ENCODE results near the gene PLD1.
"Not testable (repeated sequence)": the region's sequence is repeated elsewhere in the genome, so short reads cannot be mapped to it uniquely, and the experiment has no call there.

The PLD1 gene

DNA sequence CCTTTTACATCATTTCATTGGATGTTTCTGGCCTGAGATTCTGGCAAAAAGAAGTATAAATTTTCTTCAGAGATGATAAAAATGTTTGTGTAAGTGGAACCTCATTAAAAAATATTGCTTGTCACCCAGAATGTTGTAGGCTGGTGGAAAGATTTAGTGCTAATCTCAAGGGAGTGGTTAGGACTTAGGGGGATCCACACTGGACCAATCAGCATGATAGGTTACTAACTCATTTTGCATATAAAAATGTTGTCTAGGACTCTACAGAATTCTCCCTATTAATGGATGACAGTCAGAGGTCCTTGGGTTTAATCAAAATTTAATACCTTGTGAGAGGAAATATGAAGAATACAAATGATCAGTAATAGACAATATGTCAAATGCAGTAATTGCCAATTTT lies 241.5 kb downstream of the PLD1 start:
- no peak overlapping the region for H3K9ac ChIP-seq (ENCODE audit: low read depth, low read length)
- no peaks in the 10 kb centered on the region for H3K4me1 ChIP-seq (ENCODE audit: insufficient read depth, low read length)
- no peaks in the 10 kb centered on the region for H3K36me3 ChIP-seq (ENCODE audit: insufficient read depth, low read length)
- no peaks in the 10 kb centered on the region for H3K9me3 ChIP-seq (ENCODE audit: control insufficient read depth, insufficient read depth, low read length)

DNA sequence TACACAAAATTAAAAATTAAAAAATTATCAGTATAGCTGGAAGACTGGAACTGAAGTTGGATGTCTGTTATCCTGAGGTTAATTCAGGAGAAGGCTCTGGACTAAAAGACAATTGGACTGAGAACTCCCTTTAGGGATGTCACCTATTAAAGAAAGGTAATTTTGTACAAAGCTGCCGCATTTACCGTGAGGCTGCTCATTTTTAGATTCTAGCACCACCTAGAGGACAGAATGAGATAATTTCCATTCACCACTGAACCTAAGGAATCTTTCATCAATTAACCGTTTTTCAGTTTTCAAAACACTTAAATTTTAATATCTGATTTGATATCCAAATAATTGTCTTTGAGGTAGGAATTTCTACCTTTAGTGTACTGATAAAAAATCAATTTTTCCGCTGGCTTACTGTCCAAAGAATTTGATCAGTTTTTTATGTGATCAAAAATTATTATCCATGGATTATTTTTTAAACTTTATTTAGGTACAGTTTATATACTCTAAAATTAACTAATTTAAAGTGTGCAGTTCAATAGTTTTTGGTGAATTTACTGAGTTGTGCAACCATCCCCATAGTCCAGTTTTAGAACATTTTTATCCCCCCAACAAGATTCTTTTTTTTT lies 243.4 kb downstream of the PLD1 start:
- H3K9ac ChIP-seq (ENCODE audit: low read depth, low read length) = no peak overlapping the region
- H3K36me3 ChIP-seq (ENCODE audit: insufficient read depth, low read length) = no peaks in the 10 kb centered on the region
- no peaks in the 10 kb centered on the region for H3K9me3 ChIP-seq (ENCODE audit: control insufficient read depth, insufficient read depth, low read length)
- no peaks in the 10 kb centered on the region for H3K4me1 ChIP-seq (ENCODE audit: insufficient read depth, low read length)

DNA sequence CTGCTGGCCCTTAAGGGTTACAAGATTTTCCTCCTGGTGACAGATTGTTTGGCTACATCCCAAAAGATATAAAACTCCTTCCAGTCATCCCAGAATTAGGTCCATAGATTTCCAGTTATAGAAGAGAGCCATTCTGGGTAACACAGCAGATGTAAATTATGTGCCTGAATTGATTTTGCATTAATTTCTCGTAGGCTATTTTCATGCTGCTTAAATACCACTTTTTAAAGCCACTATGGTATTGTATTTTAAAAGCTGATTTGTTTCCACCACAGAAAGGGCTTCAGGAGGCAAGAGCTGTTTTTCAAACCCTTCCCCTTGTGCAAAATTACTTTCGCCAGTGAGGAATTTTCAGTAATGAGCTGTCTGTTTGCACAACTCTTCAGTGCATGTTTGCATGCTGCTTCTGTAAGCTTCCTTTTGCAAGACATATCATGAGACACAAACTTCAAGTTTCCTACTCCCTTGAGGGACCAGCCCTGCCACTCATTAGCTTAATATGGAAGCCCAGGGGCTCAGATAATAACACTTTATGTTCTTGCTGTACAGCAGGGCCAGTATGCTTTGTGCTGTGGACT lies 244.7 kb downstream of the PLD1 start:
- H3K9ac ChIP-seq (ENCODE audit: low read depth, low read length) = no peak overlapping the region

DNA sequence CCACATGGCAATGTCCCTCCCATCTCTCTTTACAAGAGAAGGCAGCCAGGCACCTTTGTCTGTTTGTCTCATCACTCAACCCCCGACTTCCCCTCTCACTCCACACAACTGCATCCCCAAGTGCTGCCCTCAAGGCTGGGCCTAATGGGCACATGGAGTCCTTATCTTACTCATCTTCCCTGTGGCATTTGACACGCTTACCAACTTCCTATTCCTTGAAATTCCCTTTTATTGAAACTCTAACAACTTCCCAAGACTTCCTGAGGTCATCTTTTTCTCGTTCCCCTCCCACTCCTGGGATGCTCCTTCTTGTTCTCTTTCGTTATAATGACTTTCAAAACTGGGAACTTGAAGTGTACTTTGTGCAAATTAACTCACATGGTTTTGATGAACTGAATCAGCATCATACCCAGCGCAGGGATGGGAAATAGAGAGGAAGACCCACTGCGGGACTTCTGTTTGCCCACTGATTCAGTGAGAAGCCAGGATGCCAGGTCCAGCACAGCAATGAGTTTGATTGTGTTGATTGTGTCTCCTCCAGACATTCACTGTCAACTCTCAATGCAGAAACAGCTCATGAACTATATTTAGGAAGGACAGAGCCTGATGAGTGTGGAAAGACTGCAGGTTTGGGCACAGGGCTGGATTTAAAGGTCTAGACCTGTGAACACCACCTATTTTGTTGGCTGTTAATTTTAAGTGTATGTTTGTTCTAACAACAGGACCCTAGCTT lies 245.4 kb downstream of the PLD1 start:
- Histone ChIP-seq H3K4me1 (ENCODE audit: insufficient read depth, low read length) (no peaks in the 10 kb centered on the region), H3K36me3 (ENCODE audit: insufficient read depth, low read length) (no peaks in the 10 kb centered on the region), H3K9ac (ENCODE audit: low read depth, low read length) (no peak overlapping the region), H3K9me3 (ENCODE audit: control insufficient read depth, insufficient read depth, low read length) (no peaks in the 10 kb centered on the region)

More for the DNA sequence above, 244.7 kb downstream of the PLD1 start:
- Histone ChIP-seq H3K36me3 (ENCODE audit: insufficient read depth, low read length) (no peaks in the 10 kb centered on the region), H3K9me3 (ENCODE audit: control insufficient read depth, insufficient read depth, low read length) (no peaks in the 10 kb centered on the region), H3K4me1 (ENCODE audit: insufficient read depth, low read length) (no peaks in the 10 kb centered on the region)

DNA sequence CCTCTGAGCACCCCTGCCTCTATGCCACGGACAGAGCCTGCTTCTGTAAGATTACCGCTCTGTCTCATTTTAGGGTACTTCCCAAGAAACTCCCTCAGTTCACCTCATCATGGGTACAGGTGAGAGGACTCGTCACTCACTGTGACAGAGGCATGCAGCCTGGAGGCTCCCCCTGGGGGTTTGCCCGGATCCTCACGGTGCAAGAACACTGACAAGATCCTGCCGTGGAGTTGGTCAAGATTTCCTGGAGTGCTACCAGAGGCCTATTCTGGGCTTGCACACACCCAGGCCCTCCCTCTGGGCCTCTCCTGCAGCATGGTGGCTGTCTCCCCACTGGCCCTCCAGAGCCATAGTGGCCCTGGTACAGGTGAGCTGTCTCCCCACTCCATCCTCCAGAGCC lies 247.0 kb downstream of the PLD1 start:
- Histone ChIP-seq H3K36me3 (ENCODE audit: insufficient read depth, low read length) (no peaks in the 10 kb centered on the region), H3K4me1 (ENCODE audit: insufficient read depth, low read length) (no peaks in the 10 kb centered on the region), H3K9me3 (ENCODE audit: control insufficient read depth, insufficient read depth, low read length) (no peaks in the 10 kb centered on the region), H3K9ac (ENCODE audit: low read depth, low read length) (no peak overlapping the region)

DNA sequence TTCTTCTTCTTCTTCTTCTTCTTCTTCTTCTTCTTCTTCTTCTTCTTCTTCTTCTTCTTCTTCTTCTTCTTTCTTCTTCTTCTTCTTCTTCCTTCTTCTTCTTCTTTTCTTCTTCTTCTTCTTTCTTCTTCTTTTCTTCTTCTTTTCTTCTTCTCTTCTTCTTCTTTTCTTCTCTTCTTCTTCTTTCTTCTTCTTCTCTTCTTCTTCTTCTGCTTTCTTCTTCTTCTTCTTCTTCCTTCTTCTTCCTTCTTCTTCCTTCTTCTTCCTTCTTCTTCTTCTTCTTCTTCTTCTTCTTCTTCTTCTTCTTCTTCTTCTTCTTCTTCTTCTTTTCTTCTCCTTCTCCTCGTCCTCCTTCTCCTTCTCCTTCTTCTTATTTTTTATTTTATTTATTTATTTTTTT lies 247.8 kb downstream of the PLD1 start:
- H3K9ac ChIP-seq (ENCODE audit: low read depth, low read length); H3K36me3 ChIP-seq (ENCODE audit: insufficient read depth, low read length); H3K9me3 ChIP-seq (ENCODE audit: control insufficient read depth, insufficient read depth, low read length); H3K4me1 ChIP-seq (ENCODE audit: insufficient read depth, low read length): not testable (repeated sequence)

DNA sequence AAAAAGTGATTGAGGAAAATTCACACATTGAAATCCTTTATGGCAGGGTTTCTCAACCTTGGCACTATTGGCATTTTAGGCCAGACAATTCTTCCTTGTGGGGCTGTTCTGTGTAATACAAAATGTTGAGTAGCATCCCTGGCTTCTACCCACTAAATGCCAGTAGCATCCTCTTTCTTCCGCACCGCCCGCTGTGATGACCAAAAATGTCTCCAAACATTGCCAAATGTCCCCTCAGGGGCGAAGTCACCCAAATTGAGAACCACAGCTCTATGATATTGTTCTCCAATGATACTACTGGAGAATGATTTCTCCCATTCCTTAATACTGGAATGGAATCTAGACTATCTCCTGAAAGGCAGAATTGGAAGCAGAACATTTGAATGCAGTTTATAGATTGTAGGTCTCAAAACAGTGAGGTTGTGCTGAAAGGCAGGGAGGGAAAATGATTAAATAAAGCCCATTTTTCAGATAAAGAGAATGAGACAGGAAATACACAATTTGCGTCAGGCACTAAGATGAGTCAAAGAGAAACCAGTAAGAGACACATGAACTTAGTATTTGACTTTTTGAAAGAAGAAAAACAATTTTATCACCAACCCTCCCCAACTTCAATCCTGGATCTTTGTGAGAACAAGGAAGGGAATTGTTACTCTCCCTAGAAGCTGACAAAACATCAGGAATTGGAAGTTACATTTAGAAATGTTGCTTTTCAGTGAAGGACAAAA lies 248.5 kb downstream of the PLD1 start:
- Histone ChIP-seq H3K9me3 (ENCODE audit: control insufficient read depth, insufficient read depth, low read length) (no peaks in the 10 kb centered on the region), H3K9ac (ENCODE audit: low read depth, low read length) (no peak overlapping the region), H3K4me1 (ENCODE audit: insufficient read depth, low read length) (no peaks in the 10 kb centered on the region)

DNA sequence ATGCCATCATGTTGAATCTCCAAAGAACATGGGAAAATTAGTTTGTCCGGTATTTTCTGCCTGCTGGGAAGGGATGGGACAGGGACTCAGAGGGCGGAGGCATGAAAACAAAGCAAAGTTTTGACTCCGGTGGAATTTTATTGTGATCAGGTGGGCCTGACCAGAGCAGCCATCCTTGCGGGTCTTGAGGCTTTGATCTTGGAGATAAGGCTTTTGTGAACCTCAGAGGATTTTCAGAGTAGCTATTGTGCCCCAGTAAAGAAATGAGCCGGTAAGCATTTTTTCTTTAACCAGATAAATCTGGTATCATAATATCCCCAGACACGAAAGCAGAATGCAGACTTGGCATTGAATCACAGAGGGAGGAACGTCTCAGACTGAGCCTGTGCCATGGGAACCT lies 250.7 kb downstream of the PLD1 start:
- Histone ChIP-seq H3K9ac (ENCODE audit: low read depth, low read length) (no peak overlapping the region), H3K4me1 (ENCODE audit: insufficient read depth, low read length) (no peaks in the 10 kb centered on the region), H3K36me3 (ENCODE audit: insufficient read depth, low read length) (no peaks in the 10 kb centered on the region), H3K9me3 (ENCODE audit: control insufficient read depth, insufficient read depth, low read length) (no peaks in the 10 kb centered on the region)

More for the DNA sequence above, 248.5 kb downstream of the PLD1 start:
- H3K36me3 ChIP-seq (ENCODE audit: insufficient read depth, low read length) = no peaks in the 10 kb centered on the region

DNA sequence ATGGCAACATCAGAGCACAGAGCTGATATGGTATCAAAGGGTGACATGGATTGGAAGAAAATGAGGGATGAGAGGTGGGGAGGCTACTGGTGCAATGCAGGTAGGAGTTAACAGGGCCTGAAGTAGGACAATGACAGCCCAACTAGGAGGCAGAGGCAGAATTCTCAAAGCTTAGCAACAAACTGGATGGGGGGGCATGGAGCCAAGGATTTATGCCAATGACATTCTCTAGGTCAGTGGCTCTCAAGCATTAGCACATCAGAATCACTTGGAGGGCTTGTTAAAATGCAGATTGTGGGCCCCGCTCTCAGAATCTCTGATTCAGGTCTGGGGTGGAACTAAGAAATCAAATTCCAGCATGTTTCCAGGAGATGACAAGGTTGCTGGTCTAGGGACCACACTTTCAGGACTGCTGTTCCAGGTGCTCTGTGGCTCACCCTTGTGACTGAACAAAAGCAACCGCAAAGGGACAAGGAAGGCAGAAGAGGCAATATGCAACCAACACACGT lies 252.0 kb downstream of the PLD1 start:
- Histone ChIP-seq H3K4me1 (ENCODE audit: insufficient read depth, low read length) (no peaks in the 10 kb centered on the region), H3K36me3 (ENCODE audit: insufficient read depth, low read length) (no peaks in the 10 kb centered on the region), H3K9ac (ENCODE audit: low read depth, low read length) (no peak overlapping the region), H3K9me3 (ENCODE audit: control insufficient read depth, insufficient read depth, low read length) (no peaks in the 10 kb centered on the region)

DNA sequence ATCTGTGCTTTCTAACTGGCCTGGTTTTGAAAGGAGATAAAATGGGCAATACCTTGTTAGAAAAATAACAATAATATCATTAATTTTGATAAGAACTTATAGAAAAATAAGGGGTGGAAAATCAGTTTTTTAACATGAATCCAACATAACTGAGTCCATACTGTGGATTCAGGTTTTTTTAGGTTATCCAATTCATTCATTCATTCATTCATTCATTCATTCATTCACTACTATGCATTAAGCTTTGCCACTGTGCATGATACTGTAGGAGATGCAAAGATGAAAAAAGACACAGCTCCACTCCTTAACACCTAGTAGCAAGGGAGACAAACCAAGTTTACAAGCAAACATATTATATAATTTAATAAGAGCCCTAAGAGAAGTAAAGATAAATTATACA lies 253.1 kb downstream of the PLD1 start:
- no peak overlapping the region for H3K9ac ChIP-seq (ENCODE audit: low read depth, low read length)
- H3K4me1 ChIP-seq (ENCODE audit: insufficient read depth, low read length) = no peaks in the 10 kb centered on the region
- no peaks in the 10 kb centered on the region for H3K9me3 ChIP-seq (ENCODE audit: control insufficient read depth, insufficient read depth, low read length)
- no peaks in the 10 kb centered on the region for H3K36me3 ChIP-seq (ENCODE audit: insufficient read depth, low read length)

DNA sequence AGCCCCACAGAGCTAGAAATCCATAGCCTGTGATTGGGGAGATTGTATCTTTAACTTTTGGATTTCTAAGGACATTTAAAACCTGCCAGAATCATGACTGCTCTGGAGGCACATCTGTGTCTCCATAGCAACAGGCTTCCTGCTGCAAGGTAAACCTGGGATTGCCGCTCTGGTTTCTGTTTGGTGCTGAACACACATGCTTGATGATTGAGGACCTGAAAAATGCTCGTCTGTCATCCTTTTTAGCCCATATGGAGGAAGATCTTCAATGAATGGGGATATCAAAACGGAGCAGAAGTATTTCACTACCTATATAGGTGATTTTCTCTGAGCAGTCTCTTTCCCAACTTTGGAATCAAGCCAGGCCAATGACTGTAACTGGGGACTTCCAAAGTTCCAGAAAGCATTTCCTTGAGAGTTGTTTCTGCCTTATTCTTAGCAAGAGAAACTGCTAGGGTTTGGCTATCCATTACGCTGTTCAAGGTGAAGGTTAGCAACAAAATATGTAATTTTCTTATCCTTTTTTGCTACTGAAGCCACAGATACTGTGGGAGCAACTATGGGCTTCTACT lies 253.6 kb downstream of the PLD1 start:
- H3K4me1 ChIP-seq (ENCODE audit: insufficient read depth, low read length) = no peaks in the 10 kb centered on the region
- H3K36me3 ChIP-seq (ENCODE audit: insufficient read depth, low read length) = no peaks in the 10 kb centered on the region
- no peaks in the 10 kb centered on the region for H3K9me3 ChIP-seq (ENCODE audit: control insufficient read depth, insufficient read depth, low read length)
- H3K9ac ChIP-seq (ENCODE audit: low read depth, low read length) = no peak overlapping the region

DNA sequence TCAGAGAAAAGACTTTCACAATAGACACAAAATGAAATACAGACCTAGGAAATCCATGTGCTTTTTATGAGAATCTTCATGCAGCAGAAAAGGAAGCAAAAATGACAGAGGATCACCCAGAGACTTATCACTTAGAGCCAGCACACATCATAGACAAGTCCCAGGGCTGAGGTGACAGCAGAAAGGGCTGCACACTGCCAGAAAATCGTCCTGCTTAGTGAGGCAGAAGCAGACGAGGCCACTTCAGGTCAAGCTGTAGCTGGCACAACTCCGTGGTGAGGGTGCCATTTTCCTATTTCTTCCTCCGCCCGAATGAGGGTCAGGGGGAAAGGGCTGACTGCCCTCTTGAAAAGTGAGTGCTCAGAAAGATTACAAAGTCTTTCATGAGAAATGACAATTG lies 254.1 kb downstream of the PLD1 start:
- H3K9me3 ChIP-seq (ENCODE audit: control insufficient read depth, insufficient read depth, low read length) = no peaks in the 10 kb centered on the region
- H3K4me1 ChIP-seq (ENCODE audit: insufficient read depth, low read length) = peaks cover 1% of the 10 kb centered on the region; the same call in 1 of the 2 replicates
- no peaks in the 10 kb centered on the region for H3K36me3 ChIP-seq (ENCODE audit: insufficient read depth, low read length)
- H3K9ac ChIP-seq (ENCODE audit: low read depth, low read length) = no peak overlapping the region

DNA sequence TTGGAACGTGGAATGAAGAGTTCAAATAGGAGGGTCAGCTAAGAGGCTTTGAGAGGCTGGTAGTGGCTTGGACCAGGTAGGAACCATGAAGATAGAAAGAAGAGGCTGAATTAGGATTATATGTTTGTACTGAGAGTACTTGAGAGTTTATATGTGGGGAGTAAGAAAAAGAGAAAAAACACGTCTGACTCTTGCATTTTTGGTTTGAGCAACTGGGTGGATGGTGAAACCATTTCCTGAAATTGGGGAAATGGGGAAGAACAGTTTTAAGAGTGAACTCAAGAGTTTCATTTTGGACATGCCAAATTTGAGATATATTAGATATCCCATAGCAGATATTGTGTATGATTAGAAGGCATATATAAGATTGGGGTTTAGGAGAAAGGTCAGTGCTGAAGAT lies 257.2 kb downstream of the PLD1 start:
- Histone ChIP-seq H3K9me3 (ENCODE audit: control insufficient read depth, insufficient read depth, low read length) (no peaks in the 10 kb centered on the region), H3K4me1 (ENCODE audit: insufficient read depth, low read length) (peaks cover 4% of the 10 kb centered on the region; the same call in 1 of the 2 replicates), H3K36me3 (ENCODE audit: insufficient read depth, low read length) (no peaks in the 10 kb centered on the region), H3K9ac (ENCODE audit: low read depth, low read length) (no peak overlapping the region)

DNA sequence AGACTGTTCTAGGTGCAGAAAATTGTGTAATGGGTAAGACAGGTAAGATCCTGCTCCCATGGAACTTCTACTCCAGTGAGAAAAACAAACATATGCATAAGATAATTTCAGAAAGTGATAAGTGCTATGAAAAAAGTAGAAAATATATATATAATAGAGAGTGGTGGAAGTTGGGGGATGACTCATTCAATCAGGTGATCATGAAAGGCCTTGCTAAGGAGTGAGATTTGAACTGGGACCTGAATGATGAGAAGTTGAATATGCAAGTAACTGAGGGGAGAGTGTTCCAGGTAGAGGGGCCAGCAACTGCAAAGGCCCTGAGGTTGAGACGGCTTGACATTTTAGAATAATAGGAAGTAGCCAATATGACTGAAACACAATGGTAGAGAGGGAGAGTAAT lies 257.8 kb downstream of the PLD1 start:
- Histone ChIP-seq H3K36me3 (ENCODE audit: insufficient read depth, low read length) (no peaks in the 10 kb centered on the region), H3K4me1 (ENCODE audit: insufficient read depth, low read length) (peaks cover 4% of the 10 kb centered on the region; the same call in 1 of the 2 replicates), H3K9me3 (ENCODE audit: control insufficient read depth, insufficient read depth, low read length) (no peaks in the 10 kb centered on the region), H3K9ac (ENCODE audit: low read depth, low read length) (no peak overlapping the region)
